Lower leg skin (tissue), 4 donors: Measurements from ENCODE around the gene FAM162A. TPM values are rescaled to one million over a fixed set of nuclear protein-coding genes. Genes with fewer than 3 reads are reported as not detected.
"Not testable (repeated sequence)": the region's sequence is repeated elsewhere in the genome, so short reads cannot be mapped to it uniquely, and the experiment has no call there.

Source experiments
- DNase-seq, 2 donors: peaks; one replicate each; pipeline ENCODE4 v3.0.0-alpha.2; 2019; ENCODE audit warnings: low spot score in 2 of 2
- H3K4me3 ChIP-seq: fragments of 200-600 bp; sonication (generic); 2 replicates; pipeline ENCODE4 v1.5.1; 2017; ENCODE audit warnings: mild to moderate bottlenecking, low read depth; ENCODE audit not compliant: poor library complexity, severe bottlenecking
- POLR2A ChIP-seq, 2 donors: fragments of 450-650 bp; IDR thresholded peaks; one replicate each; pipeline ENCODE4 v1.6.1; 2016 to 2017; ENCODE audit warnings: antibody characterized with exemption in 2 of 2, mild to moderate bottlenecking in 1 of 2, moderate library complexity in 1 of 2
- WGBS, 2 donors: methylation state at CpG; one replicate each; pipeline ENCODE4 v1.1.5; 2018; 5-methylcytosine and 5-hydroxymethylcytosine counted together
- intact Hi-C: fragments of 100-400 bp; cut with DNase I; formaldehyde crosslinking; loops from one replicate; pipeline ENCODE4 v1.15.0; 2023; ENCODE audit warnings: low total_unique reads
- total RNA-seq, 4 donors: library from RNA; depleted of rRNA; stranded (reverse); fragments of >200 nt; gene quantifications; one replicate each; pipeline ENCODE4 v1.1.0, GENCODE V29; 2016
- TF ChIP-seq, protein P1 (sequence below), 3 donors: fragments of 450-650 bp; IDR thresholded peaks; one replicate each; pipeline ENCODE4 v1.5.1; 2016; ENCODE audit warnings: antibody characterized with exemption in 3 of 3, mild to moderate bottlenecking in 3 of 3, moderate library complexity in 2 of 3

The FAM162A gene
- total RNA-seq, 4 donors from 2014 or later = 34.2 to 85.7 (median 41.0) TPM

- no peak overlapping the region for H3K4me3 ChIP-seq
- TF ChIP-seq POLR2A (IDR thresholded peaks at IDR 0.05) = no peak
- TF ChIP-seq, protein P1, sequence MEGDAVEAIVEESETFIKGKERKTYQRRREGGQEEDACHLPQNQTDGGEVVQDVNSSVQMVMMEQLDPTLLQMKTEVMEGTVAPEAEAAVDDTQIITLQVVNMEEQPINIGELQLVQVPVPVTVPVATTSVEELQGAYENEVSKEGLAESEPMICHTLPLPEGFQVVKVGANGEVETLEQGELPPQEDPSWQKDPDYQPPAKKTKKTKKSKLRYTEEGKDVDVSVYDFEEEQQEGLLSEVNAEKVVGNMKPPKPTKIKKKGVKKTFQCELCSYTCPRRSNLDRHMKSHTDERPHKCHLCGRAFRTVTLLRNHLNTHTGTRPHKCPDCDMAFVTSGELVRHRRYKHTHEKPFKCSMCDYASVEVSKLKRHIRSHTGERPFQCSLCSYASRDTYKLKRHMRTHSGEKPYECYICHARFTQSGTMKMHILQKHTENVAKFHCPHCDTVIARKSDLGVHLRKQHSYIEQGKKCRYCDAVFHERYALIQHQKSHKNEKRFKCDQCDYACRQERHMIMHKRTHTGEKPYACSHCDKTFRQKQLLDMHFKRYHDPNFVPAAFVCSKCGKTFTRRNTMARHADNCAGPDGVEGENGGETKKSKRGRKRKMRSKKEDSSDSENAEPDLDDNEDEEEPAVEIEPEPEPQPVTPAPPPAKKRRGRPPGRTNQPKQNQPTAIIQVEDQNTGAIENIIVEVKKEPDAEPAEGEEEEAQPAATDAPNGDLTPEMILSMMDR (IDR thresholded peaks at IDR 0.05) = no peak
- no peak for DNase-seq
- WGBS, 2 donors = 48 to 52% methylated on average over 2 of the region's 2 CpGs
- intact Hi-C loops = no loop called here
Observed at GRCh38 chr3:122357828-122358702, 25.9 kb upstream of the FAM162A start.

- intact Hi-C loops = no loop called here
- TF ChIP-seq, protein P1 (IDR thresholded peaks at IDR 0.05) = no peak
- WGBS, 2 donors = 79% methylated on average over 2 of the region's 2 CpGs
- DNase-seq = no peak
- no peak overlapping the region for H3K4me3 ChIP-seq
Observed at GRCh38 chr3:122358703-122359032, 25.3 kb upstream of the FAM162A start.

- H3K4me3 ChIP-seq = no peak overlapping the region
- TF ChIP-seq, protein P1 (IDR thresholded peaks at IDR 0.05) = no peak
- no peak for TF ChIP-seq POLR2A (IDR thresholded peaks at IDR 0.05)
- WGBS, 2 donors = 55 to 62% methylated on average over 2 of the region's 2 CpGs
- intact Hi-C loops = no loop called here
- no peak for DNase-seq
Observed at GRCh38 chr3:122362026-122362425, 22.0 kb upstream of the FAM162A start.

- 54 to 85% methylated on average over 2 of the region's 2 CpGs for WGBS, 2 donors
- no peak for TF ChIP-seq POLR2A (IDR thresholded peaks at IDR 0.05)
- TF ChIP-seq, protein P1 (IDR thresholded peaks at IDR 0.05) = no peak
- intact Hi-C loops = no loop called here
- no peak for DNase-seq
- no peak overlapping the region for H3K4me3 ChIP-seq
Observed at GRCh38 chr3:122364490-122364889, 19.5 kb upstream of the FAM162A start.

- intact Hi-C loops = no loop called here
- TF ChIP-seq, protein P1 (IDR thresholded peaks at IDR 0.05) = no peak
- TF ChIP-seq POLR2A (IDR thresholded peaks at IDR 0.05) = no peak
- no peak overlapping the region for H3K4me3 ChIP-seq
- no peak for DNase-seq
- WGBS, 2 donors = 93 to 96% methylated on average over 1 of the region's 1 CpG
Observed at GRCh38 chr3:122365073-122365472, 18.9 kb upstream of the FAM162A start.

DNA sequence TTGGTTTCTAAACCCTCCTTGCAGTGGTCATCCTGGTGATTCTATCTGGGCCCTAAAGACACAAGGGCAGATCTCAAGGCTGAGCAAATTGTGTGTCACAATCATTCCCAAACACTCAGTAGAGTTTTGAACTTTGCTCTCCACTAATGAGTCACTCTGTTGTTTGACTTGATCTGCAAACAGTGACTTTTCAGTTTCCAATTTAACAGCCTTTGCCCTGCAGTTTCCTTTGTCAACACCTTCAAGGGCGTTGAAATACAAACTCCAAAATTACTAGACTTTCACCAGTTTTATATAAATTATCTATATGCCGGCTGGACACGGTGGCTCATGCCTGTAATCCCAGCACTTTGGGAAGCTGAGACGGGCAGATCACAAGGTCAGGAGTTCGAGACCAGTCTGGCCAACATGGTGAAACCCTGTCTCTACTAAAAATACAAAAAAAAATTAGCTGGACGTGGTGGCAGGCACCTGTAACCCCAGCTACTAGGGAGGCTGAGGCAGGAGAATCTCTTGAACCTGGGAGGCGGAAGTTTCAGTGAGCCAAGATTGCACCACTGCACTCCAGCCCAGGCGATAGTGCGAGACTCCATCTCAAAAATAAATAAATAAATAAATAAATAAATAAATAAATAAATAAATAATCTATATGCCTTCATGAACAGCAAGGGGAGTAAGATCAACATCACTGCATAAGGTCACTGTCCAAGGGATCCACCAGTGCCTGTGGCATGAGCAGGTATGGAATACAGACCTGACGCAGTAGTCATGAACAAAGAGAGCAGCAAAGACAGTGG is 18.2 kb upstream of the FAM162A start:
- H3K4me3 ChIP-seq, intact Hi-C loops, DNase-seq: not testable (repeated sequence)
- 90 to 96% methylated on average over 10 of the region's 10 CpGs for WGBS, 2 donors
